ENCODE measurements around the gene EFR3B.

EFR3B gene

DNA sequence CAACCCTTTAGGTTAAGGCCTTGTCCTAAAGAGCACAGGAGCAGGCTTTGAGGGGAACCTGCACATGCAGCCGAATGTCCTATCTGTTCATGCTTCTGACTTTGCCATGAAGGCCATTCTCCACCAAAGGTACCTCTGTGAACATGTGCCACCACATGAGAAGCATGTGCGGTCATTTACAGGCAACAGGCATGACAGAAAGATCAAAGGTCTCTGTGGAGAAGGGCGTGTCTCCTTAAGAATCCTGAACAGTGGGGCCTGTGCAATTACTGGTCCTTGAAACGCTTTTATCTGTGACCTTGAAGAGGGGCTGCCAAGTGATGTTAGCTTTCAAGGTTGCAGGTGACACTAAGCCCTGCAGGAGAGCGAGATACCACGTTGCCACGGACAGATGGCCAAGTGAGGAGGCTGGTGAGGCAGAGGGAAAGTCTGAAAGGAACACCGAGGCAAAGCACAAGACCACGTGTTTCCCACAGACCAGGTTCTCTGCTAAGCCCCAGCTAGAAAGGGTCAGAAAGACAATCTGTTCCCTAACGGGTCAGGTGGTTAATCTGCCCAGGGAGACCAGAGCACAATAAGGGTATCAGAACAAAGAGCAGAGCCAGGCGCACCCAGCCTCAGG lies 146.0 kb downstream of the EFR3B start:
- no peak for DNase-seq (ENCODE audit: low read depth in 2 of 2)

DNA sequence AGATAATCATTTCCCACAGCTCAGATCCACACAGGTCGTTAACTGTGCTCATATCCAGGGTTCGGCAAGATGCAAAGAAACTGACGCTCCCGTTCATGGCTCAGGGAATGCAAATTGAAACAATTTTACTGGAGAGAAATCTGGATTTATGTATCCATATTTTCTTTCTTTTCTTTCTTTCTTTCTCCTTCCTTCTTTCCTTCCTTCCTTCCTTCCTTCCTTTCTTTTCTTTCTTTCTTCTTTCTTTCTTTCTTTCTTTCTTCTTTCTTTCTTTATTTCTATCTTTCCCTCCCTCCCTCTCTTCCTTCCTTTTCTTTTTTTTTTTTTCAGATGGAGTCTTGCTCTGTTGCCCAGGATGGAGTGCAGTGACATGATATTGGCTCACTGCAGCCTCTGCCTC lies 146.5 kb downstream of the EFR3B start:
- no peak for DNase-seq (ENCODE audit: low read depth in 2 of 2)

DNA sequence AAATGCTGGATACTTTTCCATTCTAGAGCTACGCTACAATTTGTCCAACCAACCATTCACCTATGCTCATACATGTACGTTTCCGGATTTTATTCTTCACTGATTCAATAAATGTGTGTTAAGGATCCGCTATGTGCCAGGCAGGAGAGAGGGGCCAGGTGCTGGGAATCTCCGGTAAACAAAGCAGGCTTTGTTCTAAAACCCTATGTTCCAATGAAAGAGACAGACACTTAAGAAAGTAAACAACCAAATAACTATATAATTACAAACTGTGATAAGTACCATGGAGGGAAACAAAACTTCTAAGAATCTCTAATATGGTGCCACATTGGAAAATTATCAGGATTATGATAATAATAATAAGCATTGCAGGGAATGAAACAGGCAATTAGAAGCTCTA lies 148.7 kb downstream of the EFR3B start:
- DNase-seq (ENCODE audit: low read depth in 2 of 2) = no peak

DNA sequence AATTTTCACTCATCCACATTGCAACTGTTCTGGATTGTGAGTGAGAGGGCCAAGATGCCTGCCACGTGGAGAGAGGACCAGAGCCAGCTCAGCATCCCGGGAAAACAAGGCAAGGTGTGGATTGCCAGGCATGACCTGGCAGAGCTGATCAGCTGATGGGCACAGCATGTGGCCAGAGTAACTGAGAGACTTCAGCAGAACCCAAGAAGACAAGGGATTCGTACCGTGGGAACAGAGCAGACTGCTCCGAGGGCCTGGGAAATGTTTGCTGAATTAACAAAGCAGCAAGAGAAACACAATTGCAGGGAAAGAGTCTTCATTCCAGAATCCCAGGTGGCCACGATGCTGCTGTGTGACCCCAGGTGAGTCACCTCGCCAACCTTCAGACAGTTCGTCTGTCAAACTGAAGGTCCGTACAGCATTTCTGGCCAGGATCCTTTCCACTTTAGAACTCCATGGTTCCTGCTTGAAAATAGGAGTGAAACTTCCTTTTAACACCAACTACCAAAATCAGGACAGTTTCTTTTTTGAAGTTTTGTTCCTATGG lies 152.8 kb downstream of the EFR3B start:
- no peak for DNase-seq (ENCODE audit: low read depth in 2 of 2)

DNA sequence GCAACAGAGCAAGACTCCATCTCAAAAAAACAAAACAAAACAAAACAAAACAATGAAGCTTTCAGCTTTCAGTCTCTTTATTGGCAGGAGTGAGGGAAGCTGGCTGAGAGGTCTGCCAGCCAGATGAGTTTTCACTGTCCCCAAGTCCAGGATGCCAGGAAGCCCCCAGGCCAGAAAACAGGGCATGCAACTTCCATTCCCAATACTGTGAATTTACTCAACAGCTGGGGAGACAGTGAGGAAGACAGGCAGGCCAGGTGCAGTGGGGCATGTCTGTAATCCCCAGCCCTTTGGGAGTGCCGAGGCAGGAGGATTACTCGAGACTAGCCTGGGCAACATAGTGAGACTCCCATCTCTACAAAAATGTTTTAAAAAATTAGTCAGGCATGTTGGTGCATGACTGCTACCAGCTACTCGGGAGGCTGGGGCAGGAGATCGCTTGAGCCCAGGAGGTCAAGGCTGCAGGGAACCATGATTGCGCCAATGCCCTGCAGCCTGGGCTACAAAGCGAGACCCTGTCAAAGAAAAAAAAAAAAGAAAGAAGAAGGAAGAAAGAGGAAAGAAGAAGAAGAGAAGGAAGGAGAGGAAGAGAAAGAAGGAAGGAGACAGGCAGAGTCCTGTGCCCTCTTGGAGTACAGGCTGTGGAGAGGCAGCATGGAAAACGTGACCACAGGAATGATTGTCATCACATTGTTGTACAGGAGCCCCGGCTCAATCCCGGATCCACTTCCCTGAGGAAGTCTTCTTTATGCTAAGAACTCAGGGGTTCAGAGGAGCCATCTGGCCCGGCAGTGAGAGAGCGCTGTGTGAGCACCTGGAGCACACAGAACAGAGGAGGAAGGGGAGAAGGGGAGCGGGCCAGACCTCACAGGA lies 155.7 kb downstream of the EFR3B start:
- no peak for DNase-seq (ENCODE audit: low read depth in 2 of 2)

DNA sequence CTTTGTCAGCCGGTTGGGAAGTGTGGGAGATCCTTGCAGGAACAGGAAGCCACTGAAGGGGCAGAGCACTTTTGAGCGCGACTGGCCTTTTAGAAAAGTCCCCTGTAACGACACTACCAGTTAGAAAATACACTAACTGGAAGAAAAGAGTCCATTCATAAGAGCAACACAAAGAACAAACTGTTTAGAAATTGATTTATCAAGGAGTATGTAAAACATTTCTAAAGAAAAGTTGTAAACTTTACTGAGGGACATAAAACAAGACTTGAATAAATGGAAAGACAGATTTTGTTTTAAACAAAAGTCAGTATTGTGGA lies 156.3 kb downstream of the EFR3B start:
- DNase-seq (ENCODE audit: low read depth in 2 of 2) = no peak

DNA sequence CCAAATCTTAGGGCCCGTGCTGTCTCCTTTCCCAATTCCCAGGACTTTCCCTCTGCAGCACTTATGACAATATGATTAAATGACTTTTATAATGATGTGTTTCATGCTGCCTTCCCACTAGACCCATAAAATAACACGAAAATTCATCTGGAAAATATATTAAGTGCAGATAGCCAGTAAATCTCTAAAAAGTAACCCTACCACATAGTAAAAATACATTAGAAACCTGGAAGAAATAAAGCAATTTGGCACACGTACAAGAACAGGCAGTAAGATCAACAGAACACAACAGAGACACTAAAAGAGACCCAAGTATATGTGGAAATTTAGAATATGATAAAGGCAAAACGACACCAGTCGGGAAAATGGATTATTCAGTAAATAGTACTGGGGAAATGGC lies 156.7 kb downstream of the EFR3B start:
- no peak for DNase-seq (ENCODE audit: low read depth in 2 of 2)

DNA sequence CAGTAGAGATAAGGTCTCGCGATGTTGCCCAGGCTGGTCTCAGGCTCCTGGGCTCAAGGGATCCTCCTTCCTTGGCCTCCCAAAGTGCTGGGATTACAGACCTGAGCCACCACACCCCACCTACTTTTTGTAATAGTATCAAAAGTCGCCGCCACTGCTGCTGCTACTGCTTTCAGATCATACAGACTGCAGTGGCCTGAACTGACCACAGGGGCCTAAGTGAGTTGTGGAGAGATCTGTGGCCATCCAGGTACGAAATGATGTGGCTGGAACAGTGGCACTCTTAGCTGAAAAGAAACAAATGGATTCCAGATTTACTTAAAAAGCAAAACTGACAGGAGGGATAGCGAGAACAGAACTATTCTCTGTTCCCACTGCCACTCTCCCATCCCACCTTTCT lies 159.4 kb downstream of the EFR3B start:
- DNase-seq (ENCODE audit: low read depth in 2 of 2) = no peak

DNA sequence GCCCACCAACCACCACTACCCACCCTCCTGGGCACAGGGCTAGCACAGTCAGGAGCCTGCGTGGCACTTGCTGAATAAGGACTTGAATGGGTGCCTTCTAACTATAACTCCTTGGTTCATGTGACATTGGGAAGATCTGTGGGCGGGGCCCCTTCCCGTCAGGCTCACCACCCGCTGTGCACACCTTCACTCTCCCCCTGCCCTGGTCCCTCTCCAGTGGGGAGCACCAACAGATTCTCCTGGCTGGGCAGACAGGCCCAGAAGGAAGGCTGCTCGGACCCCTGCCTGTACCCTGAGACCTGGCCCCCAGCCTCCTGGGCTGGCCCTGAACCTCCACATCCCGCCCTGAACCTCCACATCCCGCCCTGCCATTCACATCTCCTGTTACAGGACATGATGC lies 159.9 kb downstream of the EFR3B start:
- DNase-seq (ENCODE audit: low read depth in 2 of 2) = no peak

DNA sequence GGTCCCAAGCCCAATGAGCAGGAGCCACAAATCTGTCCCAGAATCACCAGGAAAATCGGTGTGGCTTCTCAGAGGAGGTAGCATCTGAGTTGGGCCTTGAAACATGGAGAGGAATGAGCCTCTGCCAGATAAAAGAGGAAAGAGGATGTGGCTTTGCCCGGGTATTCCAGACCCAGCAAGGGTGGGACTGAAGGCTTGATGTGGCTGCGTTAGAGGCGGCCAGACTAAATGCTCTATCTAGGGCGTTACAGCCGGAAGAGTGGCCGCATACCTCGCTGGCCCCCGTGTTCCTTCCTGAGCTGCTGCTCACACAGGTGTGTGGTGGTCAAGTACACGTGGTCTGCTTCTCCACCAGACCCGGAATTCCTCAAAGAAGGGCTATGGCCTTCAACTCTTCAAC lies 160.4 kb downstream of the EFR3B start:
- no peak for DNase-seq (ENCODE audit: low read depth in 2 of 2)

DNA sequence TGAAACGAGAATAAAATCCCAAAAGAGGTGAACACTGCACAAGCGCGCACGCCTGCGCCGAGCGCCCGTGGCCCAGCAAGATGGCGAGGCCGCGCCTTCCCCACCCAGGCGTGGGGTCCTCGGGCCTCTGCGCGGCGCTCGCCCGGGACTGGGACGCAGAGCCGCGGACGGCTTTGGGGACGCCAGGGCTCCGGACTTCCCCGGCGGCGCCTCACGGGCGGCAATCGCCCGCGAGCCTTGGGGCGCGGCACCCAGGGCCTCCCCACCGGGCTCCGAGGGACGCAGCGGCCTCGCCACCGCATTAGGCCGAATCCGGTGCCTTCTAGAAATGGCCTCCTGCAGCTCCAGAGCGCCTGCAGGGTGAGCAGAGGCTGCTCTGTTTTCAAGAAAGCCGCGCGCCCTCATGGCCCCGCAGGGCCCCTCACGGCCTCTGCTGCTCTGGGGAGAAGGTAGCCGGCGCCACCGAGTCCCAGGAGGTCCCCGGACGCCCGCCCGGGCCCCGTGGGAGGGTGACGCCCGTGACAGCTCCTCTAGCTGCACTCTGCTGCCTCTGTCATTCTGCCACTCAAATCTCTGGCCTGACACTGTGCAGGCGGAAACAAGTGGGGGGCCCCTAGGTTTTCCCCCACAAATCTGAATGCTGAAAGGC lies 162.4 kb downstream of the EFR3B start:
- DNase-seq (ENCODE audit: low read depth in 2 of 2) = no peak

DNA sequence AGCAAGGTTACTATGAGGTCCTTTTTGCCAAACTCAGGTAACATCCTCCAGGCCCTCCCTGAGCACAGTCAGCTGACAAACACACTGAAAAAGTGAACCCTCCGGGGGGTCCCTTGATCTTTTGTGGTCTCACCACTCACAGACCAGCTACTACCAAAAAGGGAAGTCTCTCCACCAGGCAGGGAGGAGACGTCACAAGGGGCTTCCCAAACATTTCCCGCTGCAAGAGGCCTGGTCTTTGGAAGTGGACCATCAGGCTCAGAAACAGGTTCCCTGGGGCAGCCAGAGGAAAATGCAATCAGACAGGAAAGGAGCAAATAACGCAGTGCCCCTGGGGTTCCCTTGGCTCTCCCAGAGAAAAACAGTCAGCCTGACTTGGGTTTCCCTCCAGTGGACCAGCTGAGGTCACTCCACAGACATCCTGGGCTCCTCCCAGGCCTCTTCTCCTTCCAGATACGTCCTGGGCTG lies 165.2 kb downstream of the EFR3B start:
- no peak for DNase-seq (ENCODE audit: low read depth in 2 of 2)
